MM.1S (cell line): ENCODE data around the gene PLXNA2.

ENCODE experiments used
- DNase-seq: peaks from one replicate; pipeline ENCODE4 v3.0.0-alpha.2; 2015
- H2AFZ ChIP-seq: fragments of 300-600 bp; sonication (generic); 2 replicates; pipeline ENCODE4 v1.6.0; 2016; ENCODE audit warnings: antibody characterized with exemption, low read length
- H3F3A ChIP-seq: fragments of 300-600 bp; sonication (generic); 2 replicates; pipeline ENCODE4 v1.6.1; 2016; ENCODE audit warnings: mild to moderate bottlenecking, antibody characterized with exemption, low read length, moderate library complexity, mixed read lengths; ENCODE audit not compliant: insufficient read depth
- H3K27ac ChIP-seq: fragments of 300-600 bp; sonication (generic); 2 replicates; pipeline ENCODE4 v1.5.1; 2016; ENCODE audit warnings: mild to moderate bottlenecking, low read length
- H3K27me3 ChIP-seq: fragments of 300-600 bp; sonication (generic); replicated peaks from 2 replicates; pipeline ENCODE4 v1.6.0; 2016; ENCODE audit warnings: low read length; ENCODE audit not compliant: insufficient read depth
- H3K36me3 ChIP-seq: fragments of 300-600 bp; sonication (generic); replicated peaks from 2 replicates; pipeline ENCODE4 v1.6.1; 2016; ENCODE audit warnings: mild to moderate bottlenecking, low read length, mixed read lengths; ENCODE audit not compliant: insufficient read depth
- H3K4me1 ChIP-seq: fragments of 300-600 bp; sonication (generic); 2 replicates; pipeline ENCODE4 v1.6.1; 2016; ENCODE audit warnings: low read length, mixed read lengths
- H3K4me2 ChIP-seq: fragments of 300-600 bp; sonication (generic); 2 replicates; pipeline ENCODE4 v1.6.0; 2016; ENCODE audit warnings: low read depth, low read length
- H3K4me3 ChIP-seq: fragments of 300-600 bp; sonication (generic); 2 replicates; pipeline ENCODE4 v1.5.1; 2016; ENCODE audit warnings: low read length, mixed read lengths
- H3K79me2 ChIP-seq: fragments of 300-600 bp; sonication (generic); 2 replicates; pipeline ENCODE4 v1.6.1; 2016; ENCODE audit warnings: mixed run types, low read length, mixed read lengths
- H3K9ac ChIP-seq: fragments of 300-600 bp; sonication (generic); 2 replicates; pipeline ENCODE4 v1.6.1; 2016; ENCODE audit warnings: low read length, mixed read lengths
- H3K9me2 ChIP-seq: fragments of 300-600 bp; sonication (generic); replicated peaks from 2 replicates; pipeline ENCODE4 v1.6.1; 2016; ENCODE audit warnings: mild to moderate bottlenecking, low read length, mixed read lengths; ENCODE audit not compliant: insufficient read depth
- H3K9me3 ChIP-seq: fragments of 300-600 bp; sonication (generic); replicated peaks from 2 replicates; pipeline ENCODE4 v1.6.1; 2016; ENCODE audit warnings: mild to moderate bottlenecking, low read length, mixed read lengths; ENCODE audit not compliant: insufficient read depth
- H4K20me1 ChIP-seq: fragments of 300-600 bp; sonication (generic); 2 replicates; pipeline ENCODE4 v1.6.1; 2016; ENCODE audit warnings: mild to moderate bottlenecking, low read length, moderate library complexity, mixed read lengths; ENCODE audit not compliant: insufficient read depth
- CTCF ChIP-seq: fragments of 300-600 bp; sonication (generic); IDR thresholded peaks from 2 replicates; pipeline ENCODE4 v1.5.1; 2016; ENCODE audit warnings: antibody characterized with exemption, low read length, mixed read lengths
- EZH2 ChIP-seq: fragments of 300-600 bp; sonication (generic); optimal IDR thresholded peaks from 2 replicates; pipeline ENCODE3; 2017; ENCODE audit warnings: low read depth, mild to moderate bottlenecking, antibody characterized with exemption, low read length, mixed read lengths
- EZH2phosphoT487 ChIP-seq: fragments of 300-600 bp; sonication (generic); IDR thresholded peaks from 2 replicates; pipeline ENCODE4 v1.6.1; 2018; ENCODE audit warnings: antibody characterized with exemption, low read length

The PLXNA2 gene

GRCh38 chr1:208061118-208061517 lies 183.1 kb downstream of the PLXNA2 start:
- H3K9ac ChIP-seq = no peak overlapping the region

GRCh38 chr1:208060215-208060869 lies 183.8 kb downstream of the PLXNA2 start:
- Histone ChIP-seq H3K36me3 (no peaks in the 10 kb centered on the region), H3K4me2 (no peak overlapping the region), H3F3A (no peaks in the 10 kb centered on the region), H3K79me2 (no peaks in the 10 kb centered on the region), H3K9me3 (no peaks in the 10 kb centered on the region), H3K9me2 (no peaks in the 10 kb centered on the region), H4K20me1 (no peaks in the 10 kb centered on the region), H3K9ac (no peak overlapping the region), H3K27me3 (no peaks in the 10 kb centered on the region), H3K27ac (no peak overlapping the region), H2AFZ (no peak overlapping the region), H3K4me3 (no peak overlapping the region), H3K4me1 (no peaks in the 10 kb centered on the region)
- no peak for DNase-seq
- no peak for TF ChIP-seq EZH2phosphoT487
- TF ChIP-seq CTCF = no peak
- TF ChIP-seq EZH2 = no peak

More at GRCh38 chr1:208061118-208061517, 183.1 kb downstream of the PLXNA2 start:
- Histone ChIP-seq H3K9me2 (no peaks in the 10 kb centered on the region), H3K4me2 (no peak overlapping the region), H3K27me3 (no peaks in the 10 kb centered on the region), H3K79me2 (no peaks in the 10 kb centered on the region), H4K20me1 (no peaks in the 10 kb centered on the region), H2AFZ (no peak overlapping the region), H3K36me3 (no peaks in the 10 kb centered on the region), H3K27ac (no peak overlapping the region), H3K4me1 (0 out of 2 replicates have a peak, but pooled peaks cover 4% of the 10 kb centered on the region), H3K9me3 (no peaks in the 10 kb centered on the region), H3F3A (no peaks in the 10 kb centered on the region), H3K4me3 (no peak overlapping the region)
- TF ChIP-seq EZH2phosphoT487 = no peak
- no peak for TF ChIP-seq CTCF
- no peak for TF ChIP-seq EZH2
- no peak for DNase-seq

DNA sequence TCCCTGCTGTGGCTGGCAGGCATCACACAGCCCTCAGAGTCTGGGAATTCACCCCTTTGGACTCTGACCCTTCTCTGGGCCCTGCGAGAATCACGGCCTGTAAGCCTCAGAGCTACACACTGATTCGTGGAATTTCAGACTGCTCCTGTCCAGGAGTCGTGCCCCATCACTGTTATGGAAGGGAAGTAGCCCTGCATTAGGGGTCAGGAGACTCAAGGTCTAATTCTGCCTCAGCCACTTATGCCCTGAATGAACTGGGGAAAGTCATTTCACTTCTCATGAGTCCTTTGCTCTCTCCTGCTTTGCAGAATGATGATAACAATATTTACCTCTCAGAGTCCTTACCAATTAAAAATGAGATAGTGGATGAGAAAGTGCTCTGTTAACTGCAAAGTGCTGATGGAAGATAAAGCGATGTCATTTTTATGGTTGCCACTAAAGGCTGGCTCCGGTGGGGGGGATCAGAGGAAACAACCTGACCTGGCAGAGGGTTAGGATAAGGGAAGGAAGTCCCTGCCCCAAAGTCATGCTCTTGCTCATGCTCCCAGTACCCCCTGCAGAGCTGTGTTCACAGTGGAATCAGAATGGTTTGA lies 184.7 kb downstream of the PLXNA2 start:
- no peaks in the 10 kb centered on the region for H3K27me3 ChIP-seq
- H3K4me3 ChIP-seq = no peak overlapping the region
- H4K20me1 ChIP-seq = no peaks in the 10 kb centered on the region
- no peak overlapping the region for H2AFZ ChIP-seq
- DNase-seq = no peak
- no peaks in the 10 kb centered on the region for H3K4me1 ChIP-seq
- H3K27ac ChIP-seq = no peak overlapping the region
- H3K36me3 ChIP-seq = no peaks in the 10 kb centered on the region
- H3K9ac ChIP-seq = no peak overlapping the region
- TF ChIP-seq CTCF = no peak
- no peak for TF ChIP-seq EZH2
- no peak for TF ChIP-seq EZH2phosphoT487
- H3F3A ChIP-seq = no peaks in the 10 kb centered on the region
- no peaks in the 10 kb centered on the region for H3K9me3 ChIP-seq
- H3K79me2 ChIP-seq = no peaks in the 10 kb centered on the region
- no peak overlapping the region for H3K4me2 ChIP-seq
- H3K9me2 ChIP-seq = no peaks in the 10 kb centered on the region
